HUES48 (cell line): ENCODE data around the gene PABPN1L.

Experiments used
- H3K27ac ChIP-seq: one replicate; pipeline ENCODE4 v1.7.0; 2013; ENCODE audit warnings: low read depth, low read length, inconsistent platforms
- H3K27me3 ChIP-seq: 2 replicates; pipeline ENCODE4 v1.6.1; 2013; ENCODE audit warnings: mild to moderate bottlenecking, low read length; ENCODE audit not compliant: control insufficient read depth, insufficient read depth
- H3K36me3 ChIP-seq: 2 replicates; pipeline ENCODE4 v1.6.1; 2013; ENCODE audit warnings: low read length; ENCODE audit not compliant: control insufficient read depth, insufficient read depth
- H3K4me1 ChIP-seq: 2 replicates; pipeline ENCODE4 v1.6.1; 2013; ENCODE audit warnings: mild to moderate bottlenecking, low read length; ENCODE audit not compliant: control insufficient read depth, insufficient read depth
- H3K4me3 ChIP-seq: 2 replicates; pipeline ENCODE4 v1.5.1; 2013; ENCODE audit warnings: mild to moderate bottlenecking, low read depth, low read length
- H3K9ac ChIP-seq: 2 replicates; pipeline ENCODE4 v1.6.1; 2013; ENCODE audit warnings: mild to moderate bottlenecking, low read depth, low read length, moderate library complexity
- H3K9me3 ChIP-seq: 2 replicates; pipeline ENCODE4 v1.6.1; 2013; ENCODE audit warnings: low read length; ENCODE audit not compliant: control insufficient read depth, insufficient read depth

Gene PABPN1L

DNA sequence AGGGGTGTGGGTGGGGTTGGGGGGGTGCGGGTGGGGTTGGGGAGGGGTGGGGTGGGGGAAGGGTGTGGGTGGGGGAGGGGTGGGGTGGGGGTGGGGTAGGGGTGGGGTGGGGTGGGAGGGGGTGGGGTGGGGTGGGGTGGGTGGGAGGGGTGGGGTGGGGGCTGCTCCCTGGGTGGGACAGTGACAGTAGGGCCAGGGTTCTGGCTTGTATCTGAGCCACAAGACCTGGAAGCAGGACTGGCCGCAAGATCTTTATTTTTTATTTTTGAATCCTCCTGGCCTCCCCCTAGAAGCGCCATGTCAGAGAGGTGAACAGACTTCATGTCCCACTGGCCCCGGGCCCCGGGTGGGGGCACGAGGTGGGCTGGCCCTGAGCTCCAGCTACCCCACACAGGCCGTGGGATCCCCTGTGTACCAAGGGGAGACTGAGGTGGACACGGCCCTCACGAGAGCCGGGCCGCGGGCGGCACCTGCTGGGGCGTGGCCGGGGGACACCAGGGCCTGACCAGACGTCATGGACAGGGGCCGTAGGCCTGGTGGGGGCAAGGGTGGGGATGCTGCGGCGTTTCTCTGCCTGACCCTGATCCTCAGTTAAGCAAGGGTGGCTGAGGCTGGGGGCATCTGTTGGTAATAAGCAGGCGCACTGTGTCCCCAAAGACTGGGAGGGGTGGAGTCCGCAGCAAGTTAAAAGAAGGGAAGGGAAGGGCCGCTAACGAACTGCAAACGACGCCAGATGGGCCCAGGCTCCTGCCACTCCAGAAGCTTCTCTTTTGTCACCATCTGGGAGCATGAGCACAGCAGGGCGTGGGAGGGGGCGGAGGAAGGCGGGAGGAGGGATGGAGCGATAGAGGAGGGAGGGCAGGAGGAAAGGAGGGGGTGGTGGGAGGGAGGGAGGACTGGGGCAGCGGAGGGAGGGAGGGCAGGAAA, 22.3 kb upstream of the PABPN1L start:
- no peak overlapping the region for H3K4me3 ChIP-seq
- no peaks in the 10 kb centered on the region for H3K36me3 ChIP-seq
- H3K4me1 ChIP-seq = no peaks in the 10 kb centered on the region
- no peak overlapping the region for H3K9ac ChIP-seq
- H3K27me3 ChIP-seq = no peaks in the 10 kb centered on the region
- H3K9me3 ChIP-seq = no peaks in the 10 kb centered on the region
- no peak overlapping the region for H3K27ac ChIP-seq

DNA sequence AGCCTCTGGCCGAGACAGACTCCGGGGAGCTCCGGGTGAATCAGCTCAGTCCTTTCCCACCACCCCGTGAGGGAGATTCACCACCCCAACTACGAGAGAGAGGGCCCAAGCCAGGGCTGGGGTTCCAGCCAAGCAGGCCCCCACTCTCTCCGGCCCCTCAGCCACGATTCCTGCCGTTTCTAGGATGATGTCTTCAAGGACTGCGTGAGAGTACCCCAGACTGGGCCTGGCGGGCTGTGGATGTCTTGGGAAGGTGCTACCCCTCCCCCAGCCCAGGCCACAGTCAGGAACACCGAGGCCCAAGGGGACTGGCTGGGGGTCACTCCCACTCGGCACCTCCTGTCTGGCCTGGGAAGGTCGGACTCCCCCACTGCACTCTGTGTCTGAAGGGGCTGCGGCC, 21.6 kb upstream of the PABPN1L start:
- no peaks in the 10 kb centered on the region for H3K4me1 ChIP-seq
- H3K36me3 ChIP-seq = no peaks in the 10 kb centered on the region
- no peak overlapping the region for H3K27ac ChIP-seq
- no peaks in the 10 kb centered on the region for H3K27me3 ChIP-seq
- no peak overlapping the region for H3K4me3 ChIP-seq
- H3K9me3 ChIP-seq = no peaks in the 10 kb centered on the region
- H3K9ac ChIP-seq = no peak overlapping the region

GRCh38 chr16:88886845-88887521, 20.5 kb upstream of the PABPN1L start:
- H3K27ac ChIP-seq = no peak overlapping the region
- H3K27me3 ChIP-seq = no peaks in the 10 kb centered on the region
- no peak overlapping the region for H3K4me3 ChIP-seq
- no peaks in the 10 kb centered on the region for H3K4me1 ChIP-seq
- H3K36me3 ChIP-seq = no peaks in the 10 kb centered on the region
- no peaks in the 10 kb centered on the region for H3K9me3 ChIP-seq
- no peak overlapping the region for H3K9ac ChIP-seq

GRCh38 chr16:88886420-88886844, 20.0 kb upstream of the PABPN1L start:
- no peak overlapping the region for H3K4me3 ChIP-seq
- H3K9me3 ChIP-seq = no peaks in the 10 kb centered on the region
- H3K27ac ChIP-seq = no peak overlapping the region
- no peaks in the 10 kb centered on the region for H3K4me1 ChIP-seq
- no peaks in the 10 kb centered on the region for H3K36me3 ChIP-seq
- H3K27me3 ChIP-seq = no peaks in the 10 kb centered on the region
- H3K9ac ChIP-seq = no peak overlapping the region

- Histone ChIP-seq H3K4me3 (no peak overlapping the region), H3K4me1 (no peaks in the 10 kb centered on the region), H3K9ac (no peak overlapping the region), H3K27me3 (no peaks in the 10 kb centered on the region), H3K36me3 (no peaks in the 10 kb centered on the region), H3K27ac (no peak overlapping the region), H3K9me3 (no peaks in the 10 kb centered on the region)
Measured at GRCh38 chr16:88885693-88886280, 19.3 kb upstream of the PABPN1L start.

DNA sequence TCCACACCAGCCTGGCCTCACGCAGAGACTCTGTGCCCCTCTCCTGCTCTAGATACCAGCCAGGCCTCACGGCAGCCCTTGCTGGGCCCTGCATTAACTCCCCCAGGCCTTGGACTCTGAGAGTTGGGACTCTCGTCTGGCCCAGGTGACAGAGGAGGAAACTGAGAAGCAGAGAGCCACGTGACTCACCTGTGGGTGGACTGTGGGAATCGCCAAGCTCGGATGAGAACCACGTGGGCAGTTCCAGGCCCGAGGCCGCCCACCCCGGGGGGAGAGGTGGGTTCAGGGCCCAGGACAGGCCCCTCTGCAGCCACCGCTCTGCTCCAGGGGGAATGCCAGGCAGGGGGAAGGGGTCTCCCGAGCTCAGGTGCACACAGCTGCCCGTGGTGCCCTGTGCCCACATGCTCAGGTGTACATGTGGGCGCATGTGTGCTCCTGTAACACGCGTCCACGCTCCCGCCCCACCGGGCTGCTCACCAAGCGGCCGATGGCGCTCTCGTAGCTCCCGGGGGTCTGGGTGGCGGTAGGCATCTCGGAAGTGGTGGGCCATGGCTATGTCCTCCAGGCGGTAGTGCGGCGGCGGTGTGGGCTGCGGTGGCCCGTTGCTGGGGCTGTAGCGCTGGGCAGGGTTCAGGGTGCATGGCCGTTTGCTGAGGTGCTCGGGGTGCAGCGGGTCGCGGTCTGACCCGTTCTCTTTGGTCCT, 18.3 kb upstream of the PABPN1L start:
- H3K27me3 ChIP-seq = no peaks in the 10 kb centered on the region
- H3K9me3 ChIP-seq = no peaks in the 10 kb centered on the region
- H3K27ac ChIP-seq = no peak overlapping the region
- no peak overlapping the region for H3K9ac ChIP-seq
- H3K4me1 ChIP-seq = no peaks in the 10 kb centered on the region
- H3K36me3 ChIP-seq = no peaks in the 10 kb centered on the region
- H3K4me3 ChIP-seq = no peak overlapping the region

GRCh38 chr16:88883946-88884345, 17.5 kb upstream of the PABPN1L start:
- no peak overlapping the region for H3K27ac ChIP-seq
- no peaks in the 10 kb centered on the region for H3K4me1 ChIP-seq
- H3K27me3 ChIP-seq = no peaks in the 10 kb centered on the region
- H3K4me3 ChIP-seq = no peak overlapping the region
- no peaks in the 10 kb centered on the region for H3K9me3 ChIP-seq
- no peak overlapping the region for H3K9ac ChIP-seq
- no peaks in the 10 kb centered on the region for H3K36me3 ChIP-seq

DNA sequence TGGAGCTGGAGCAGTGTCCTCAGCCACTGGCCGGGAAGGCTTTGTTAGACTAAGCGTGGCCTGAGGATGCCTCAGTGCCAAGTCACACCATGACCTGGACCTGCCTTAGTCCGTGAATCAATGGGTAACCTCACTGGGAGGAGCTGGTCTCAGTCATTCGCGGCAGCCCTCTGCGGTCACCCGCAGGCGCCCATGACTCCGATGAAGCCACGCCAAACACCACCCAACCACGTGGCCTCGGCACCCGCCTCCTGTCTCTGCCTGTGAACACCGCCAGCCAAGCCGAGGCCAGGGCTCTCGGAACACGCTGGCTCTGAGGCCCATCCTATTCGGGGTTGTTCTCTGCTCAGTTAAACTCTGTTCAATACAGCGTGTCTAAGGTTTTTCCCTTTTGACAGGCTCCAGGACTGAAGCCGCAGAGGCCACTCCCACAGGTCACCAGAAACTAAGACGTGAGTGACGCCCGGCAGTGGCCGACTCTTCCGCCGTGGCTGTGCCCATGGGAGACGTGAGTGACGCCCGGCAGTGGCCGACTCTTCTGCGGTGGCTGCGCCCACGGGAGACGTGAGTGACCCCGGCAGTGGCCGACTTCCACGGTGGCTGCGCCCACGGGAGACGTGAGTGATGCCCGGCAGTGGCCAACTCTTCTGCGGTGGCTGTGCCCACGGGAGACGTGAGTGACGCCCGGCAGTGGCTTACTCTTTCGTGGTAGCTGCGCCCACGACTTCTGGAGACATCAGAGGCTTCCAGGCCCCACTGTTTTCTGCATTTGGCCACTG, 16.8 kb upstream of the PABPN1L start:
- Histone ChIP-seq H3K27ac (no peak overlapping the region), H3K27me3 (no peaks in the 10 kb centered on the region), H3K4me3 (no peak overlapping the region), H3K9ac (no peak overlapping the region), H3K36me3 (no peaks in the 10 kb centered on the region), H3K4me1 (no peaks in the 10 kb centered on the region), H3K9me3 (no peaks in the 10 kb centered on the region)

DNA sequence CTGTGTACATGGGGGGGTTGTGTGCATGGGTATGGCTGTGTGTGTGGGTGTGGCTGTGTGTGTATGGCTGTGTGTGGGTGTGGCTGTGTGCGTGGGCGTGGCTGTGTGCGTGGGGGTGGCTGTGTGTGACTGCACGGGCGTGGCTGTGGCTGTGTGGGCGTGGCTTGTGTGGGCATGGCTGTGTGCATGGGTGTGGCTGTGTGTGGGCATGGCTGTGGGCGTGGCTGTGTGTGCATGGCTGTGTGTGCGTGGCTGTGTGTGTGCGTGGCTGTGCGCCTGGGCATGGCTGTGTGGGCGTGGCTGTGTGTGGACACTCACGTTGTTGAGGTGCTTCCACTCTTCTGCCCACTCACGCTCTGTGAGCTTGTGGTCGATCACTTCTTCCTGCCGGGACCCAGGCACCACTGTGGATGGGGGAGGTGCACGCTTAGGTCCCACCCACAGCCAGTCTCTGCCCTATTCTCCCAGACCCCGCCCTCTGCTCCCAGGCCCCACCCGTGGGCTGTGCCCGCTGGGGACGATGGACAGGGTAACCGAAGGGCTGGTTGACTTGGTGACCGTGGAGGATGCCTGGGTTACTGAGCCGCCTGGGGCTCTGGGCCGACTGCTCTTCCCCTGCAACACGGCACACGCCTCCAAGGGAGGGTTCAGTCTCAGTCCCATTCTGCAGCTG, 16.0 kb upstream of the PABPN1L start:
- no peaks in the 10 kb centered on the region for H3K4me1 ChIP-seq
- no peaks in the 10 kb centered on the region for H3K27me3 ChIP-seq
- H3K9ac ChIP-seq = no peak overlapping the region
- H3K9me3 ChIP-seq = no peaks in the 10 kb centered on the region
- no peaks in the 10 kb centered on the region for H3K36me3 ChIP-seq
- no peak overlapping the region for H3K27ac ChIP-seq
- no peak overlapping the region for H3K4me3 ChIP-seq
